ENCODE results near the gene MIA2.
"Not testable (repeated sequence)": the region's sequence is repeated elsewhere in the genome, so short reads cannot be mapped to it uniquely, and the experiment has no call there.

Gene MIA2

DNA sequence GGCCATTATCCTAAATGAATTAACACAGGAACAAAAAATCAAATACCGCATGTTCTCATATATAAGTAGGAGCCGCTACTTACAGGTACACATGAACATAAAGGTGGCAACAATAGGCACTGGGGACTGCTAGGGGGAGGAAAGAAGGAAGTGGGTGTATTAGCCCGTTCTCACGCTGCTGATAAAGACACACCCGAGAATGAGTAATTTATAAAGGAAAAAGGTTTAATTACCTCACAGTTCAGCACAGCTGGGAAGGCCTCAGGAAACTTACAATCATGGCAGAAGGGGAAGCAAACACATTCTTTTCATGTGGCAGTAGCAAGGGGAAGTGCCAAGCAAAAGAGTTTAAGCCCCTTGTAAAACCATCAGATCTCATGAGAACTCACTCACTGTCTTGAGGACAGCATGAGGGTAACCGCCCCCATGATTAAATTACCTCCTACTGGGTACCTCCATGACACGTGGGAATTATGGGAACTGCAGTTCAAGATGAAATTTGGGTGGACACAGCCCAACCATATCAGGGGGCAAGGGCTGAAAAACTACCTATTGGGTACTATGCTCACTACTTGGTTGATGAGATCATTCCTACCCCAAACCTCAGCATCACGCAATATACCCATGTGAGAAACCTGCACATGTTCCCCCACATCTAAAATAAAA lies 16.4 kb upstream of the MIA2 start:
- Histone ChIP-seq H3K9me2 (replicated peaks; ENCODE audit: control insufficient read depth, low read length) (no peaks in the 10 kb centered on the region), H3K9me3 (ENCODE audit: control insufficient read depth, insufficient read depth, low read length) (no peaks in the 10 kb centered on the region), H3K79me2 (ENCODE audit: control insufficient read depth, low read length) (no peaks in the 10 kb centered on the region), H3F3A (ENCODE audit: control insufficient read depth, insufficient read depth) (no peaks in the 10 kb centered on the region), H3K4me1 (ENCODE audit: control insufficient read depth, low read length) (peaks cover 4% of the 10 kb centered on the region; the same call in 1 of the 2 replicates), H3K4me2 (ENCODE audit: low read length) (no peak overlapping the region), H3K27me3 (ENCODE audit: control insufficient read depth, low read length) (no peaks in the 10 kb centered on the region), H3K4me3 (ENCODE audit: low read length) (no peak overlapping the region), H3K27ac (ENCODE audit: low read depth, low read length) (no peak overlapping the region), H4K20me1 (ENCODE audit: control insufficient read depth, insufficient read depth, low read depth, low read length) (no peaks in the 10 kb centered on the region), H3K36me3 (ENCODE audit: control insufficient read depth, low read length) (no peaks in the 10 kb centered on the region)
- TF ChIP-seq CTCF (IDR thresholded peaks at IDR 0.05; ENCODE audit: low read depth, low read length, poor library complexity, severe bottlenecking) (no peak), EZH2phosphoT487 (IDR thresholded peaks at IDR 0.05; ENCODE audit: borderline replicate concordance, low read length) (no peak)

GRCh38 chr14:39218171-39218769 lies 15.4 kb upstream of the MIA2 start:
- no peaks in the 10 kb centered on the region for H3K79me2 ChIP-seq (ENCODE audit: control insufficient read depth, low read length)
- no peak for TF ChIP-seq EZH2phosphoT487 (IDR thresholded peaks at IDR 0.05; ENCODE audit: borderline replicate concordance, low read length)
- TF ChIP-seq CTCF (IDR thresholded peaks at IDR 0.05; ENCODE audit: low read depth, low read length, poor library complexity, severe bottlenecking) = no peak
- H3K4me3 ChIP-seq (ENCODE audit: low read length) = no peak overlapping the region
- no peaks in the 10 kb centered on the region for H4K20me1 ChIP-seq (ENCODE audit: control insufficient read depth, insufficient read depth, low read depth, low read length)
- no peak overlapping the region for H3K4me2 ChIP-seq (ENCODE audit: low read length)
- no peaks in the 10 kb centered on the region for H3K9me2 ChIP-seq (replicated peaks; ENCODE audit: control insufficient read depth, low read length)
- peaks cover 4% of the 10 kb centered on the region; the same call in 1 of the 2 replicates for H3K4me1 ChIP-seq (ENCODE audit: control insufficient read depth, low read length)
- H3K9me3 ChIP-seq (ENCODE audit: control insufficient read depth, insufficient read depth, low read length) = no peaks in the 10 kb centered on the region
- H3K36me3 ChIP-seq (ENCODE audit: control insufficient read depth, low read length) = no peaks in the 10 kb centered on the region
- H3K27me3 ChIP-seq (ENCODE audit: control insufficient read depth, low read length) = no peaks in the 10 kb centered on the region
- no peaks in the 10 kb centered on the region for H3F3A ChIP-seq (ENCODE audit: control insufficient read depth, insufficient read depth)
- no peak overlapping the region for H3K27ac ChIP-seq (ENCODE audit: low read depth, low read length)

- TF ChIP-seq CTCF (IDR thresholded peaks at IDR 0.05; ENCODE audit: low read depth, low read length, poor library complexity, severe bottlenecking) (no peak), EZH2phosphoT487 (IDR thresholded peaks at IDR 0.05; ENCODE audit: borderline replicate concordance, low read length) (no peak)
- Histone ChIP-seq H3K4me2 (ENCODE audit: low read length) (no peak overlapping the region), H3F3A (ENCODE audit: control insufficient read depth, insufficient read depth) (no peaks in the 10 kb centered on the region), H3K4me3 (ENCODE audit: low read length) (no peak overlapping the region), H3K36me3 (ENCODE audit: control insufficient read depth, low read length) (no peaks in the 10 kb centered on the region), H4K20me1 (ENCODE audit: control insufficient read depth, insufficient read depth, low read depth, low read length) (no peaks in the 10 kb centered on the region), H3K9me3 (ENCODE audit: control insufficient read depth, insufficient read depth, low read length) (no peaks in the 10 kb centered on the region), H3K27ac (ENCODE audit: low read depth, low read length) (no peak overlapping the region), H3K79me2 (ENCODE audit: control insufficient read depth, low read length) (no peaks in the 10 kb centered on the region), H3K9me2 (replicated peaks; ENCODE audit: control insufficient read depth, low read length) (no peaks in the 10 kb centered on the region), H3K4me1 (ENCODE audit: control insufficient read depth, low read length) (peaks cover 4% of the 10 kb centered on the region; the same call in 1 of the 2 replicates), H3K27me3 (ENCODE audit: control insufficient read depth, low read length) (no peaks in the 10 kb centered on the region)
Observed at GRCh38 chr14:39219075-39219499, 14.6 kb upstream of the MIA2 start.

DNA sequence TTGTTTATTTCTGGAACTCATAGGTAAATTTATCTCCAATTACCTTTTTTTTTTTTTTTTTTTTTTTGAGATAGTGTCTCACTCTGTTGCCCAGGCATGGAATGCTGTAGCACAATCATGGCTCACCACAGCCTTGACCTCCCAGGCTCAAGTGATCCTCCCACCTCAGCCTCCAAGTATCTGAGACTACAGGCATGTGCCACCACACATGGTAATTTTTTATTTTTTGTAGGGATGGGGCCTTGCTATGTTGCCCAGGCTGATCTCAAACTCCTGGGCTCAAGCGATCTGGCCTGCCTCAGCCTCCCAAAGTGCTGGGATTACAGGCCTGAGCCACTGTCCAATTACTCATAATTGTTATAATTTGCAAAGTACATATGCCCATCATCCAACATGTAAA lies 13.2 kb upstream of the MIA2 start:
- H3K4me3 ChIP-seq (ENCODE audit: low read length); H3K27me3 ChIP-seq (ENCODE audit: control insufficient read depth, low read length); H3F3A ChIP-seq (ENCODE audit: control insufficient read depth, insufficient read depth); H4K20me1 ChIP-seq (ENCODE audit: control insufficient read depth, insufficient read depth, low read depth, low read length); H3K4me1 ChIP-seq (ENCODE audit: control insufficient read depth, low read length); H3K79me2 ChIP-seq (ENCODE audit: control insufficient read depth, low read length); H3K4me2 ChIP-seq (ENCODE audit: low read length); H3K27ac ChIP-seq (ENCODE audit: low read depth, low read length); H3K36me3 ChIP-seq (ENCODE audit: control insufficient read depth, low read length); H3K9me2 ChIP-seq (replicated peaks; ENCODE audit: control insufficient read depth, low read length); H3K9me3 ChIP-seq (ENCODE audit: control insufficient read depth, insufficient read depth, low read length): not testable (repeated sequence)
